IPS-18a (cell line): ENCODE data around the gene CMTM5.
"Not testable (repeated sequence)": the region's sequence is repeated elsewhere in the genome, so short reads cannot be mapped to it uniquely, and the experiment has no call there.

Experiments used
- H3K27ac ChIP-seq: one replicate; pipeline ENCODE4 v1.5.1; 2013; ENCODE audit warnings: low read length
- H3K27me3 ChIP-seq: one replicate; pipeline ENCODE4 v1.6.1; 2013; ENCODE audit warnings: mild to moderate bottlenecking, low read length; ENCODE audit not compliant: control insufficient read depth, insufficient read depth
- H3K36me3 ChIP-seq: one replicate; pipeline ENCODE4 v1.6.1; 2013; ENCODE audit warnings: low read depth, low read length; ENCODE audit not compliant: control insufficient read depth
- H3K4me1 ChIP-seq: one replicate; pipeline ENCODE4 v1.6.1; 2013; ENCODE audit warnings: low read depth, low read length; ENCODE audit not compliant: control insufficient read depth
- H3K4me3 ChIP-seq: one replicate; pipeline ENCODE4 v1.5.1; 2013; ENCODE audit warnings: low read length
- H3K9ac ChIP-seq: one replicate; pipeline ENCODE4 v1.6.1; 2013; ENCODE audit warnings: mild to moderate bottlenecking, low read length, moderate library complexity
- H3K9me3 ChIP-seq: one replicate; pipeline ENCODE4 v1.6.1; 2013; ENCODE audit warnings: low read depth, low read length; ENCODE audit not compliant: control insufficient read depth

The CMTM5 gene

GRCh38 chr14:23414254-23414653 is 37.4 kb downstream of the CMTM5 start:
- Histone ChIP-seq H3K4me3 (no peak overlapping the region), H3K36me3 (no peaks in the 10 kb centered on the region), H3K9ac (no peak overlapping the region), H3K27ac (no peak overlapping the region), H3K9me3 (no peaks in the 10 kb centered on the region), H3K4me1 (no peaks in the 10 kb centered on the region), H3K27me3 (no peaks in the 10 kb centered on the region)

GRCh38 chr14:23414906-23415820 is 38.3 kb downstream of the CMTM5 start:
- no peaks in the 10 kb centered on the region for H3K27me3 ChIP-seq
- no peak overlapping the region for H3K27ac ChIP-seq
- no peaks in the 10 kb centered on the region for H3K36me3 ChIP-seq
- no peak overlapping the region for H3K4me3 ChIP-seq
- H3K9ac ChIP-seq: no peak overlapping the region
- no peaks in the 10 kb centered on the region for H3K4me1 ChIP-seq
- H3K9me3 ChIP-seq: no peaks in the 10 kb centered on the region

- Histone ChIP-seq H3K27me3 (no peaks in the 10 kb centered on the region), H3K4me3 (no peak overlapping the region), H3K27ac (no peak overlapping the region), H3K36me3 (no peaks in the 10 kb centered on the region), H3K4me1 (no peaks in the 10 kb centered on the region), H3K9ac (no peak overlapping the region), H3K9me3 (no peaks in the 10 kb centered on the region)
Observed at GRCh38 chr14:23415821-23416778, 39.3 kb downstream of the CMTM5 start.

GRCh38 chr14:23416801-23417200 is 40.0 kb downstream of the CMTM5 start:
- Histone ChIP-seq H3K36me3 (no peaks in the 10 kb centered on the region), H3K4me1 (no peaks in the 10 kb centered on the region), H3K4me3 (no peak overlapping the region), H3K9me3 (no peaks in the 10 kb centered on the region), H3K27ac (no peak overlapping the region), H3K27me3 (no peaks in the 10 kb centered on the region), H3K9ac (no peak overlapping the region)

GRCh38 chr14:23417269-23417668 is 40.4 kb downstream of the CMTM5 start:
- H3K36me3 ChIP-seq, H3K27ac ChIP-seq, H3K9me3 ChIP-seq, H3K4me3 ChIP-seq, H3K9ac ChIP-seq, H3K4me1 ChIP-seq, H3K27me3 ChIP-seq: not testable (repeated sequence)

- Histone ChIP-seq H3K27me3 (no peaks in the 10 kb centered on the region), H3K9me3 (no peaks in the 10 kb centered on the region), H3K9ac (no peak overlapping the region), H3K36me3 (no peaks in the 10 kb centered on the region), H3K27ac (no peak overlapping the region), H3K4me3 (no peak overlapping the region), H3K4me1 (no peaks in the 10 kb centered on the region)
Observed at GRCh38 chr14:23418021-23418420, 41.2 kb downstream of the CMTM5 start.

GRCh38 chr14:23419646-23420045 is 42.8 kb downstream of the CMTM5 start:
- not testable (repeated sequence) for H3K27me3 ChIP-seq, H3K9me3 ChIP-seq, H3K4me3 ChIP-seq, H3K9ac ChIP-seq, H3K36me3 ChIP-seq, H3K4me1 ChIP-seq, H3K27ac ChIP-seq

GRCh38 chr14:23421594-23421993 is 44.7 kb downstream of the CMTM5 start:
- no peaks in the 10 kb centered on the region for H3K36me3 ChIP-seq
- H3K27me3 ChIP-seq: no peaks in the 10 kb centered on the region
- no peaks in the 10 kb centered on the region for H3K4me1 ChIP-seq
- H3K9me3 ChIP-seq: no peaks in the 10 kb centered on the region
- no peak overlapping the region for H3K9ac ChIP-seq
- H3K4me3 ChIP-seq: no peak overlapping the region
- no peak overlapping the region for H3K27ac ChIP-seq

GRCh38 chr14:23423657-23424056 is 46.8 kb downstream of the CMTM5 start:
- no peak overlapping the region for H3K4me3 ChIP-seq
- H3K27me3 ChIP-seq: no peaks in the 10 kb centered on the region
- no peak overlapping the region for H3K9ac ChIP-seq
- no peaks in the 10 kb centered on the region for H3K36me3 ChIP-seq
- H3K4me1 ChIP-seq: no peaks in the 10 kb centered on the region
- H3K27ac ChIP-seq: no peak overlapping the region
- no peaks in the 10 kb centered on the region for H3K9me3 ChIP-seq

- H3K9ac ChIP-seq: no peak overlapping the region
- H3K4me3 ChIP-seq: no peak overlapping the region
- H3K27ac ChIP-seq: no peak overlapping the region
- H3K9me3 ChIP-seq: no peaks in the 10 kb centered on the region
- H3K27me3 ChIP-seq: no peaks in the 10 kb centered on the region
- H3K36me3 ChIP-seq: no peaks in the 10 kb centered on the region
- H3K4me1 ChIP-seq: no peaks in the 10 kb centered on the region
Observed at GRCh38 chr14:23425169-23425568, 48.3 kb downstream of the CMTM5 start.

GRCh38 chr14:23425798-23426197 is 49.0 kb downstream of the CMTM5 start:
- H3K4me3 ChIP-seq, H3K9me3 ChIP-seq, H3K36me3 ChIP-seq, H3K9ac ChIP-seq, H3K27ac ChIP-seq, H3K4me1 ChIP-seq, H3K27me3 ChIP-seq: not testable (repeated sequence)
